Measurements from ENCODE around the gene NR1H2.
"Not testable (repeated sequence)": the region's sequence is repeated elsewhere in the genome, so short reads cannot be mapped to it uniquely, and the experiment has no call there.

NR1H2 gene

DNA sequence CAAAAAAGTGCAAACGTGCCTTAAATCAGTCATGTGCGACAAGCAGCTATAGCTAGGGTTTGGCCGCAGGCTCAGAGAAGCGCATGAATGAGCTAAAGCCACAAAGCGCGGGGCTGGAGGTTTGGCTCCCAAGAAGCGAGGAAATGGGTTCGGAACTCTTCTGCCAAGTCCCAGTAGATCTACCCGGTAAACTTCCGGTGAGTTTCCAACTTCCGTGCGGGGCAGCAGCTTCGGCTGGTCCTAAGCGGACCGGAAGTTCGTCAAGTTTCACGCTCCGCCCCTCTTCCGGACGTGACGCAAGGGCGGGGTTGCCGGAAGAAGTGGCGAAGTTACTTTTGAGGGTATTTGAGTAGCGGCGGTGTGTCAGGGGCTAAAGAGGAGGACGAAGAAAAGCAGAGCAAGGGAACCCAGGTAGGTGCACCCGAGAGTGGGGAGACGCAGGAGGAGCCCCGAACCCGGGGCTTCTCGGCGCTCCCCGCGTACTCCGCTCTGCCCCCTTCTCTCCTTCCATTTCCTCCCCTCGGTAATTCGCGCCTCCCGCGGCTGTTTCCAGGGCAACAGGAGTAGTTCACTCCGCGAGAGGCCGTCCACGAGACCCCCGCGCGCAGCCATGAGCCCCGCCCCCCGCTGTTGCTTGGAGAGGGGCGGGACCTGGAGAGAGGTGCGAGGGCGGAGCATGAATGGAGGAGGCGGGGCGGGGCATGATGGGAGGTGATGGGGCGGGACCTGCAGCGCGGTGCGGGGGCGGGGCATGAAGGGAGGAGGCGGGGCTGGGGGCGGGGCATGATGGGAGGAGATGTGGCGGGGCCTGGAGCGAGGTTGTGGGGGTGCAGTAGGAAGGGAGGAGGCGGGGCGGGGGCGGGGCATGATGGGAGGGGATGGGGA lies at the start of gene NR1H2:
NR1H2 (plus strand) TSS at position 292 of the 885 bp plus-strand sequence. CDS start 1,149 bp downstream, outside the sequence.
- Histone ChIP-seq H3K4me3 (peak within 1 kb of the TSS; percentile 99), H3K27ac (peak within 1 kb of the TSS; percentile 100)
- TF ChIP-seq, protein P1, sequence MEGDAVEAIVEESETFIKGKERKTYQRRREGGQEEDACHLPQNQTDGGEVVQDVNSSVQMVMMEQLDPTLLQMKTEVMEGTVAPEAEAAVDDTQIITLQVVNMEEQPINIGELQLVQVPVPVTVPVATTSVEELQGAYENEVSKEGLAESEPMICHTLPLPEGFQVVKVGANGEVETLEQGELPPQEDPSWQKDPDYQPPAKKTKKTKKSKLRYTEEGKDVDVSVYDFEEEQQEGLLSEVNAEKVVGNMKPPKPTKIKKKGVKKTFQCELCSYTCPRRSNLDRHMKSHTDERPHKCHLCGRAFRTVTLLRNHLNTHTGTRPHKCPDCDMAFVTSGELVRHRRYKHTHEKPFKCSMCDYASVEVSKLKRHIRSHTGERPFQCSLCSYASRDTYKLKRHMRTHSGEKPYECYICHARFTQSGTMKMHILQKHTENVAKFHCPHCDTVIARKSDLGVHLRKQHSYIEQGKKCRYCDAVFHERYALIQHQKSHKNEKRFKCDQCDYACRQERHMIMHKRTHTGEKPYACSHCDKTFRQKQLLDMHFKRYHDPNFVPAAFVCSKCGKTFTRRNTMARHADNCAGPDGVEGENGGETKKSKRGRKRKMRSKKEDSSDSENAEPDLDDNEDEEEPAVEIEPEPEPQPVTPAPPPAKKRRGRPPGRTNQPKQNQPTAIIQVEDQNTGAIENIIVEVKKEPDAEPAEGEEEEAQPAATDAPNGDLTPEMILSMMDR (IDR thresholded peaks at IDR 0.05), result no peak
- peak; percentile 96 for DNase-seq (ENCODE audit: low spot score)

DNA sequence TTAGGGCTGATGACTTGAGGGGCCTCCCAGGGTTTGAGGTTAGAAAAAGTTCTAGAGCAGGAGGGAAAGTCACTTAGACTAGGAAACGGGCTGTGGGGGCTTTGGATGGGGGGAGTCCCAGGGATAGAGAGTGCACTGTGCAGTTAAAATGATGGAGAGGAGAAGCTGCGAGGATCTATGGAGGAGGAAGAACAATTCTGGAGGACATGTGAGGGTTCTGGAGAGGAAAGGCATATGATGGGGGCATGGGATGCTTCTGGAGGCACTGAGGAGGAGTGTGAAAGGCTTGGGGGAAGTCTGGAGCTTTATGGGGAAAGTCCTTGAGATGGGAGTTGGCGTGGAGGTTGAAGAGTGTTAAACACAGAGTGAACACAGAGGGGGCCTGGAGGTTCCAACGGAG lies 49.2 kb upstream of the NR1H2 start:
- TF ChIP-seq, protein P1 (IDR thresholded peaks at IDR 0.05), result no peak

DNA sequence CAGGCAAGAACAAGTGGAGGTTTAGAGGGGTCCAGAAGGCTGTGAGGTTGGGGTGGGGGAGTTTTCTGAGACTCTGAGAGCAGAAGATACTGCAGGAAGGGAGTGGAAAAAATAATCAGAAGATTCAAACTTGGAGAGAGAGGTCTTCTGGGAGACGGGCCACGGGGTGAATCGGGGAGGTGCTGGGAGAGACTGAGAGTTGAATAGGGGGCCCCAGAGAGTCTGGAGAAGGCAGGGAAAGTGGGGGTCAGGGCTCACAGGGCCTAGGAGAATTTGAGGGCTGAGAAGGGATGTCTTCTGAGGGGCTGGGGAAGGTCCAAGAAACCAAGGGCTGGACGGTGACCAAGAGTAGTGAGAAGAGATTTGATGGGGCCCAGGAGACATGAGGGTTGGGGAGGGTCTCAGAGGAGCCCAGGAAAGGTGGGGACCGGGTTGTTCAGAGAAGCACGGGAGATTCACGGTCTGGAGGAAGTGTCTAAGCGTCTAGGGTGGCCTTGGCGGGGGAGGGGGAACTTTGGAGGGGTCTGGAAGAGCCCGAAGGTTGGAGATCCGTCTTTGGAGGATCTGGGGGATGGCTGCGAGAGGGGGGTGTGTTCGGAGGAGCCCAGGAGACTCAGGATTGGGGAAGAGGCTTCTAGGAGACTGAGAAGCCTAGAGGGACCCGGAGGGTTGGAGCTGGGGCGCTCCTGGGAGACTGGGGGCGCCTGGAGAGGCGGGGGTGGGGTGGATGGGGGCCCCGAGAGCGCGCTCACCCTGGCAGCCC lies 48.6 kb upstream of the NR1H2 start:
- H3K4me3 ChIP-seq, result no peak overlapping the region
- H3K27ac ChIP-seq, result no peak overlapping the region
- TF ChIP-seq, protein P1 (IDR thresholded peaks at IDR 0.05), result no peak
- no peak for DNase-seq (ENCODE audit: low spot score)

More for the DNA sequence above, 49.2 kb upstream of the NR1H2 start:
- H3K27ac ChIP-seq, result no peak overlapping the region
- H3K4me3 ChIP-seq, result no peak overlapping the region
- DNase-seq (ENCODE audit: low spot score), result no peak

DNA sequence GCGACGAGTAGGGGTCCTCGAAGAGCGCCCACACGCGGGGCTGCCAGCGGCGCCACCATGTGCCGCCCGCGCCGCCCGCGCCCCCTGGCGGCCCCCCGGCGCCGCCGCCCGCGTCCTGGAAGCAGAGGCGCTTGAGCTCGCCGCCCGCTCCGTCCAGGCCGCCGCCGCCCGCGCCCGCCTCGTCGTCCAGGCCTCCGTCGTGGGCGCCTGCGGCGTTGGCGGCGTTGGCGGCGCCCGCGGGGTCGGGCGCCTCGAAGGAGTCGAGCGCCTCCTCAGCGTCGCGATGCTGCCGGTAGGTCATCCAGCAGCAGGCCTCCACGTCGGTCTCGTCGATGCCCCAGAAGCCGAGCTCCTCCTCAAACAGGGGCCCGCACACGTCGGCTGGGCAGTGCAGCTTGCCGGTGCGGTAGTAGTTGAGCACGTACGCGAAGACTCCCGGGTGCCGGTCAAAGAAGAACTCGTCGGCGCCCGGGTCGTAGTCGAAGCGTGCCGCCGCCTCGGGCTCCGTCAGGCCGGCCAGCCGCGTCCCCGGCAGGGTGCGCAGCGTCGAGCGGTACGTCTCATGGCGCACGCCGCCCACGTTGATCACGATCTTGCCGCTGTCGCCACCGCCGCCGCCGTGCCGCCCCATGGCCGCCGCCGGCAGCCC lies 47.9 kb upstream of the NR1H2 start:
- peak overlapping the region in 1 of 2 donors; percentile 57 for H3K27ac ChIP-seq
- H3K4me3 ChIP-seq, result peak overlapping the region; percentile 65
- TF ChIP-seq, protein P1 (IDR thresholded peaks at IDR 0.05), result no peak
- no peak for DNase-seq (ENCODE audit: low spot score)

DNA sequence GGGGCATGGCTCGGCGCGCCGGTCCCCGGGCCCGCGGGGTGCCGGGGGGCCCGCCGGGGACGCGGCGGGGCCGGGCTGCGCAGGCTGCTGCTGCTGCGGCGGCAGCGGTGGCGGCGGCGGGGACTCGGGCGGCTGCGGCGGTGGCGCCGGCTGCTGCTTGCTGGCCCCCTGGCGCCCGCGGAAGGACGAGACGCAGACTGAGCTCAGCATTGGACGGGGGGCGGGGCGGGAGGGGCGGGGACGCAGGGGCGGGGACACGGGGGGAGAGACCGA lies 47.4 kb upstream of the NR1H2 start:
- Histone ChIP-seq H3K4me3 (peak overlapping the region; percentile 65), H3K27ac (peak overlapping the region in 1 of 2 donors; percentile 57)
- no peak for DNase-seq (ENCODE audit: low spot score)
- TF ChIP-seq, protein P1 (IDR thresholded peaks at IDR 0.05), result no peak

DNA sequence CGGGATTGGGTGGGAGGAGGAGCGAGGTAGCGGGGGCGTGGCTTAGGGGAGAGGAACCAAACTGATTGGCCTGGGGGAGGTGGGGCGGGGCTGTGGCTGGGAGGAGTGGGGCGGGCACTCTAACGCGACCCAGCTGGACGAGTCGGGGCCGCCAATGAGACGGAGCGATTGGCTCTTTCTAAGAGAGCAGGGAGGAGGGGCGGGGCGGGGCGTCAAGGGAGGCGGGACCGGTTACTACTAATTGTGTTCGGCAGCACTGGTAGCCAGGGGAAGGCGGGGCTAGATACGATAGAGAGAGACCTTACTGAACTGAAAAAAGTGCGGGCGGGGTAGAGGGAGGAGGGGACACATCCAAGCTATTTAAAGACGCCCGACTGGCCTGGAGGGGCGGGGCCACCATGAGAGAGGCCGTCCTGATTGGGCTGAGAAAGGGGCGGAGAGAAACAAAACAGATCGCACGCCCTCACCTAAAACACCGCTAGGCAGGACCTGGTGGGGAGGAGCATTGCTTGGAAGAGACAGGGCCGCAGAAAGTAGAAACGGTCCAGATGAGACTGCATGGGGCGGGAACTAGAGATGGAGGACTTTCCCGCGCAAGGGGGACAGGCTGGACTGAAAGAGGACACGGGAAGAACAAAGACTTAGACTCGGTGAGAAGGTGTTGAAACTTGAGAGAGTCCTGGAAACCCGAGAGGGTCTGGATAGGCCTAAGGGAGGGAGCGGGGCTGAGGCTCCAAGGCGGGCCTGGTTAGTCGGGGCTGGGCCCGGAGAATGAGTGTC lies 46.9 kb upstream of the NR1H2 start, which contains the start of gene KCNC3:
KCNC3 (minus strand) TSS at position 232 of the 780 bp plus-strand sequence. CDS start 295 bp downstream, outside the sequence.
- TF ChIP-seq, protein P1 (IDR thresholded peaks at IDR 0.05), result no peak
- Histone ChIP-seq H3K27ac (peak within 1 kb of the TSS; percentile 22 to 67), H3K4me3 (peak within 1 kb of the TSS; percentile 65)
- peak; percentile 96 for DNase-seq (ENCODE audit: low spot score)

DNA sequence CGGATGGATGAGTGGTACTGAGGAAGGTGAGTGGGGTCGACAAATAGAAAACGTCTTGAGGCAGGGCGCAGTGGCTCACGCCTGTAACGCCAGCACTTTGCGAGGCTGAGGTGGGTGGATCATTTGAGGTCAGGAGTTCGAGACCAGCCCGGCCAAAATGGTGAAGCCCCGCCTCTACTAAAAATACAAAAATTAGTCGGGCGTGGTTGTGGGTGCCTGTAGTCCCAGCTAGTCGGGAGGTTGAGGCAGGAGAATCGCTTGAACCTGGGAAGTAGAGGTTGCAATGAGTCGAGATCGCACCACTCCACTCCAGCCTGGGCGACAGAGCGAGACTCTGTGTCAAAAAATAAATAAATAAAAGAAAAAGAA lies 46.3 kb upstream of the NR1H2 start:
- Histone ChIP-seq H3K4me3 (peak overlapping the region; percentile 65), H3K27ac (peak overlapping the region in 1 of 2 donors; percentile 67)
- not testable (repeated sequence) for DNase-seq (ENCODE audit: low spot score)
